ENCODE measurements around the gene GABRA5. TPM values are rescaled to one million over a fixed set of nuclear protein-coding genes. Genes with fewer than 3 reads are reported as not detected.
"Not testable (repeated sequence)": the region's sequence is repeated elsewhere in the genome, so short reads cannot be mapped to it uniquely, and the experiment has no call there.

Gene GABRA5
- total RNA-seq, 2 experiments from 2014 or later = not detected

DNA sequence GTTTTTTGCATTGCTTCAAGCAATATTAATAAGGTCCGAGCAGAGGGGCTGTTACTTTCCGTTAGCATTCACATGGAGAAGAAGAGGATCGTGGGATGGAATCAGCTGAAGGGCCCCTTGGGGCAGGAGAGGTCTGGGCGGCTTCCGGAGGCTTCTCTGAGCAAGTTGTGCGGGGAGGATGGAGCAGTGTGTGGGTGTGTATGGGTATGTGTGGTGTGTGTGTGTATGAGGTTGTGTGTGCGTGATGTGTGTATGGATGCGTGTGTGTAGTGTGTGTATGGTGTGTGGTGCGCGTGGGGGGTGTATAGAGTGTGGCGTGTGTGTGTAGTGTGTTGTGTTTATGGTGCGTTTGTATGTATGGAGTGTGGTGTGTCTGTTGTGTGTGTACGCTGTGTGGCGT lies 25.8 kb downstream of the GABRA5 start:
- Histone ChIP-seq H3K36me3 (ENCODE audit: insufficient read depth, low read length) (no peaks in the 10 kb centered on the region), H3K9me3 (ENCODE audit: low read length) (0 out of 2 replicates have a peak, but pooled peaks cover 5% of the 10 kb centered on the region), H3K9me2 (ENCODE audit: insufficient read depth, low read length) (no peaks in the 10 kb centered on the region), H3K79me2 (ENCODE audit: insufficient read depth, low read depth, low read length) (no peaks in the 10 kb centered on the region), H3K4me3 (ENCODE audit: low read depth, low read length, poor library complexity, severe bottlenecking) (no peak overlapping the region), H3K4me1 (ENCODE audit: insufficient read depth, low read length, poor library complexity, severe bottlenecking) (no peaks in the 10 kb centered on the region), H4K20me1 (ENCODE audit: insufficient read depth, low read length) (no peaks in the 10 kb centered on the region), H3K27ac (ENCODE audit: low read depth, low read length, poor library complexity, severe bottlenecking) (no peak overlapping the region), H2AFZ (ENCODE audit: low read length) (no peak overlapping the region), H3K4me2 (ENCODE audit: low read length) (no peak overlapping the region)
- BruUV-seq (replicated peaks) = no TSS peak
- no peak for DNase-seq (ENCODE audit: low spot score)
- ChIA-PET CTCF (ENCODE audit: unreplicated experiment) (no interaction called here), POLR2A (interaction anchor here (0.6 kb wide), 1 partner anchor 1298 kb away, joined by 3 read pairs; no protein-coding TSS in a partner anchor)
- no peak for TF ChIP-seq EZH2phosphoT487 (IDR thresholded peaks at IDR 0.05; ENCODE audit: borderline replicate concordance, low read depth, low read length)
- TF ChIP-seq CTCF (conservative IDR thresholded peaks at IDR 0.05; ENCODE audit: low read length) = no peak
- intact Hi-C loops (cut with micrococcal nuclease; ENCODE audit: unreplicated experiment) = no loop called here

DNA sequence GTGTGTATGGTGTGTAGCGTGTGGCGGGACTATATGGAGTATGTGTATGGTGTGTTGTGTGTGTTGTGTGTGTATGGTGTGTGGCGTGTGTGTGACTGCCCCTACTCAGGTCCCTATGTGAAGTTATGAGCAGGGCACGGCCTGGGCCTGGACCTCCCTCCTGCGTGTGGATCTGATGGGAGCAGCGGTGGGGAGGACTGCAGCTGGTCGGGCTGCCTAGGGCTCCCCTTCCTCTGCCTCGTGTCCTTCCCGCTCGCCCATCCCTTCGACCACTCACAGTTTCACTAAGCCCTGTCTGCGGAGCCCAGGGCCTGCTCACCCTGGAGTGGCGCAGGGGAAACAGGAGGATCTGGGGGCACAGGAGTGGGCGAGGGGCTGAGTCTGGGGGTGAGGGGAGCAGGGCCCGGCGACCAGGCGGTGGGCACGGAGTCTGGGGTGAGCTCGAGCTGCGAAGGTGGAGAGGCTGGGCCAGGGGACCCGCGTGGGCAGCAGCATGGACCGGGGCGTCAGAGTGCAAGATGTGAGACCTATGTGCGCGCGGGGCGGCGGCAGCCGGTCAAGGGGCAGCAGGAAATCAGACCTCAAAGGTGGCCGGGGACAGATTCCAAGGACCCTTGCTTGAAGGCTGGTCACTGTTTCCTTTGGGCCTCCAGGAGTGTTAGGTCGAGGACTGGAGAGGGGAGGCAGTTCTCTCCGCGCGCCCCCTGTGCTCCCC lies 26.6 kb downstream of the GABRA5 start:
- Histone ChIP-seq H3K4me1 (ENCODE audit: insufficient read depth, low read length, poor library complexity, severe bottlenecking) (no peaks in the 10 kb centered on the region), H3K9me2 (ENCODE audit: insufficient read depth, low read length) (no peaks in the 10 kb centered on the region), H3K27ac (ENCODE audit: low read depth, low read length, poor library complexity, severe bottlenecking) (no peak overlapping the region), H3K79me2 (ENCODE audit: insufficient read depth, low read depth, low read length) (no peaks in the 10 kb centered on the region), H4K20me1 (ENCODE audit: insufficient read depth, low read length) (no peaks in the 10 kb centered on the region), H3K4me3 (ENCODE audit: low read depth, low read length, poor library complexity, severe bottlenecking) (no peak overlapping the region), H3K9me3 (ENCODE audit: low read length) (0 out of 2 replicates have a peak, but pooled peaks cover 5% of the 10 kb centered on the region), H3K4me2 (ENCODE audit: low read length) (no peak overlapping the region), H2AFZ (ENCODE audit: low read length) (no peak overlapping the region), H3K36me3 (ENCODE audit: insufficient read depth, low read length) (no peaks in the 10 kb centered on the region)
- intact Hi-C loops (cut with micrococcal nuclease; ENCODE audit: unreplicated experiment) = no loop called here
- no peak for DNase-seq (ENCODE audit: low spot score)
- BruUV-seq (replicated peaks) = no TSS peak
- ChIA-PET CTCF (ENCODE audit: unreplicated experiment) (no interaction called here), POLR2A (no interaction called here)
- TF ChIP-seq CTCF (conservative IDR thresholded peaks at IDR 0.05; ENCODE audit: low read length) = no peak
- TF ChIP-seq EZH2phosphoT487 (IDR thresholded peaks at IDR 0.05; ENCODE audit: borderline replicate concordance, low read depth, low read length) = no peak

GRCh38 chr15:26894181-26894580 lies 27.3 kb downstream of the GABRA5 start:
- H3K4me2 ChIP-seq (ENCODE audit: low read length) = no peak overlapping the region
- ChIA-PET CTCF (ENCODE audit: unreplicated experiment) (no interaction called here), POLR2A (no interaction called here)
- no peak for DNase-seq (ENCODE audit: low spot score)
- peaks cover 6% of the 10 kb centered on the region; the same call in 1 of the 2 replicates for H3K9me3 ChIP-seq (ENCODE audit: low read length)
- no peaks in the 10 kb centered on the region for H3K4me1 ChIP-seq (ENCODE audit: insufficient read depth, low read length, poor library complexity, severe bottlenecking)
- no peak overlapping the region for H2AFZ ChIP-seq (ENCODE audit: low read length)
- no TSS peak for BruUV-seq (replicated peaks)
- TF ChIP-seq EZH2phosphoT487 (IDR thresholded peaks at IDR 0.05; ENCODE audit: borderline replicate concordance, low read depth, low read length) = no peak
- no peak for TF ChIP-seq CTCF (conservative IDR thresholded peaks at IDR 0.05; ENCODE audit: low read length)
- H4K20me1 ChIP-seq (ENCODE audit: insufficient read depth, low read length) = no peaks in the 10 kb centered on the region
- intact Hi-C loops (cut with micrococcal nuclease; ENCODE audit: unreplicated experiment) = no loop called here
- H3K9me2 ChIP-seq (ENCODE audit: insufficient read depth, low read length) = no peaks in the 10 kb centered on the region
- H3K79me2 ChIP-seq (ENCODE audit: insufficient read depth, low read depth, low read length) = no peaks in the 10 kb centered on the region
- no peaks in the 10 kb centered on the region for H3K36me3 ChIP-seq (ENCODE audit: insufficient read depth, low read length)
- H3K27ac ChIP-seq (ENCODE audit: low read depth, low read length, poor library complexity, severe bottlenecking) = no peak overlapping the region
- H3K4me3 ChIP-seq (ENCODE audit: low read depth, low read length, poor library complexity, severe bottlenecking) = no peak overlapping the region

DNA sequence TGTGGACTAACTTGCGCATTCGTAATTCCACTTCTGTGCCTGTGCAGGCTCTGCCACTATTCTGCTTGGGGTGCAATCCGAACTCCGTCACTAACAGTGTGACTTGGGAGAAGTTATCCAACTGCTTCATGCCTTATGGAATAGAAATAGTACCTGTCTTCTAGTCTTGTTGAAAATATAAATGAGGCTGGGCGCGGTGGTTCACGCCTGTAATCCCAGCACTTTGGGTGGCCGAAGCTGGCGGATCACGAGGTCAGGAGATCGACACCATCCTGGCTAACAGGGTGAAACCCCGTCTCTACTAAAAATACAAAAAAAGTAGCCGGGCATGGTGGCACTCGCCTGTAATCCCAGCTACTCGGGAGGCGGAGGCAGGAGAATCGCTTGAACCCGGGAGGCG lies 28.5 kb downstream of the GABRA5 start:
- CTCF ChIA-PET (ENCODE audit: unreplicated experiment); BruUV-seq (replicated peaks); DNase-seq (ENCODE audit: low spot score); H3K9me2 ChIP-seq (ENCODE audit: insufficient read depth, low read length); H4K20me1 ChIP-seq (ENCODE audit: insufficient read depth, low read length); H3K4me3 ChIP-seq (ENCODE audit: low read depth, low read length, poor library complexity, severe bottlenecking); H3K36me3 ChIP-seq (ENCODE audit: insufficient read depth, low read length); H3K27ac ChIP-seq (ENCODE audit: low read depth, low read length, poor library complexity, severe bottlenecking); H3K4me2 ChIP-seq (ENCODE audit: low read length); H2AFZ ChIP-seq (ENCODE audit: low read length); H3K79me2 ChIP-seq (ENCODE audit: insufficient read depth, low read depth, low read length); POLR2A ChIA-PET; intact Hi-C loops (cut with micrococcal nuclease; ENCODE audit: unreplicated experiment); H3K4me1 ChIP-seq (ENCODE audit: insufficient read depth, low read length, poor library complexity, severe bottlenecking): not testable (repeated sequence)
- peaks cover 11% of the 10 kb centered on the region; the same call in 1 of the 2 replicates for H3K9me3 ChIP-seq (ENCODE audit: low read length)

Data from OCI-LY7 (cell line).